PFSK-1 (cell line): Measurements from ENCODE around the gene PRDM2.

ENCODE experiments used
- FOXP2 ChIP-seq: optimal IDR thresholded peaks from 2 replicates; pipeline ENCODE3; 2011; ENCODE audit warnings: borderline replicate concordance, control low read depth, inconsistent platforms; ENCODE audit not compliant: insufficient read depth; ENCODE audit errors: extremely low read length, extremely low read depth
- POLR2AphosphoS5 ChIP-seq: IDR thresholded peaks from 2 replicates; pipeline ENCODE4 v1.6.1; 2012; ENCODE audit warnings: low read depth, mild to moderate bottlenecking, control low read depth, low read length, moderate library complexity
- SIN3A ChIP-seq: IDR thresholded peaks from 2 replicates; pipeline ENCODE4 v1.6.1; 2012; ENCODE audit warnings: mild to moderate bottlenecking, low read length, moderate library complexity, borderline replicate concordance; ENCODE audit not compliant: insufficient read depth
- TAF1 ChIP-seq: IDR thresholded peaks from 2 replicates; pipeline ENCODE4 v1.6.1; 2012; ENCODE audit warnings: low read length, control low read depth, borderline replicate concordance; ENCODE audit not compliant: insufficient read depth
- TF ChIP-seq, protein P1 (sequence below), 2 experiments: IDR thresholded peaks; 2 replicates each; pipeline versions ENCODE4 v1.6.1 to v1.8.0; 2011 to 2012; ENCODE audit warnings: low read depth in 2 of 2, low read length in 2 of 2, control low read depth in 1 of 2, inconsistent platforms in 1 of 2, mild to moderate bottlenecking in 1 of 2, moderate library complexity in 1 of 2; ENCODE audit not compliant: insufficient read depth in 1 of 2

Gene PRDM2

DNA sequence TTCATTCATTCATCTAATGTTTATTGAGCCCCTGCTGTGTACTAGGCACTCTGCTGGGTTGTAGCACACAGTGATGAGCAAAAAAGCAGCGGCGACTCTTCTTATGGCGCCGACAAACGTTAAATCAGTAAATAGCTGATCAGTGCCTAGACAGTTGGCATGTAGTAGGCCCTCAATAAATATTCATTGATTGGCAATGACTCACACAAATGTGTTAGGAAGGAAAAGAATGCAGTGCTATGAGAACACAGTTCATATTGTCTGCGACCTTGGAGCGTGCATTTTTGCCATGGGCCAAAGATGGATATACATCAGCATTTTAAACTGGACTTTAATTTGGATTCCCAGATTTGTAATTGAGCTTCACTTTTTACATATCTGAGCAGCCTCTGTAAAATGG is 52.0 kb downstream of the PRDM2 start:
- TF ChIP-seq POLR2AphosphoS5 (no peak), TAF1 (no peak)

DNA sequence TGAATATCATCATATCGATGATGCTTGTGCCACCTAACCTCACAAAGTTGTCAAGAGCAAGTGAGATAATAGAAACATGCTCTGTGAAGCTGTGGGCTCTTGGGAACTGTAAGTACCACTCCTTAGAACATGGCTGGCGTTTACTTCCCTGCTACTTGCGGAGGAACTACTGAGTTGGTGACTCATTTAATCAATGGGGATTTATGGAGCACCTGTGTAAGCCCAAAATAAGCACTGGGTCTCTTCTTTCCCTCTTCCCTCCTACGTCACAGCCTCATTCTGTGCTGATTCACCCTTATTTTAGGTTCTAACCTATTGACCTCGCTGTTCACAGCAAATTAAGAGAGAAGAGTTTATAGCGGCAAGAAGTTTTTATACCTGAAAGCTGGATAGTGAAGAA is 52.9 kb downstream of the PRDM2 start:
- TF ChIP-seq POLR2AphosphoS5, result no peak
- no peak for TF ChIP-seq FOXP2
- no peak for TF ChIP-seq TAF1
- TF ChIP-seq, protein P1, sequence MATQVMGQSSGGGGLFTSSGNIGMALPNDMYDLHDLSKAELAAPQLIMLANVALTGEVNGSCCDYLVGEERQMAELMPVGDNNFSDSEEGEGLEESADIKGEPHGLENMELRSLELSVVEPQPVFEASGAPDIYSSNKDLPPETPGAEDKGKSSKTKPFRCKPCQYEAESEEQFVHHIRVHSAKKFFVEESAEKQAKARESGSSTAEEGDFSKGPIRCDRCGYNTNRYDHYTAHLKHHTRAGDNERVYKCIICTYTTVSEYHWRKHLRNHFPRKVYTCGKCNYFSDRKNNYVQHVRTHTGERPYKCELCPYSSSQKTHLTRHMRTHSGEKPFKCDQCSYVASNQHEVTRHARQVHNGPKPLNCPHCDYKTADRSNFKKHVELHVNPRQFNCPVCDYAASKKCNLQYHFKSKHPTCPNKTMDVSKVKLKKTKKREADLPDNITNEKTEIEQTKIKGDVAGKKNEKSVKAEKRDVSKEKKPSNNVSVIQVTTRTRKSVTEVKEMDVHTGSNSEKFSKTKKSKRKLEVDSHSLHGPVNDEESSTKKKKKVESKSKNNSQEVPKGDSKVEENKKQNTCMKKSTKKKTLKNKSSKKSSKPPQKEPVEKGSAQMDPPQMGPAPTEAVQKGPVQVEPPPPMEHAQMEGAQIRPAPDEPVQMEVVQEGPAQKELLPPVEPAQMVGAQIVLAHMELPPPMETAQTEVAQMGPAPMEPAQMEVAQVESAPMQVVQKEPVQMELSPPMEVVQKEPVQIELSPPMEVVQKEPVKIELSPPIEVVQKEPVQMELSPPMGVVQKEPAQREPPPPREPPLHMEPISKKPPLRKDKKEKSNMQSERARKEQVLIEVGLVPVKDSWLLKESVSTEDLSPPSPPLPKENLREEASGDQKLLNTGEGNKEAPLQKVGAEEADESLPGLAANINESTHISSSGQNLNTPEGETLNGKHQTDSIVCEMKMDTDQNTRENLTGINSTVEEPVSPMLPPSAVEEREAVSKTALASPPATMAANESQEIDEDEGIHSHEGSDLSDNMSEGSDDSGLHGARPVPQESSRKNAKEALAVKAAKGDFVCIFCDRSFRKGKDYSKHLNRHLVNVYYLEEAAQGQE (IDR thresholded peaks at IDR 0.05; ENCODE audit: insufficient read depth in 1 of 2, low read depth in 2 of 2, low read length in 2 of 2), result no peak
- TF ChIP-seq SIN3A, result no peak

DNA sequence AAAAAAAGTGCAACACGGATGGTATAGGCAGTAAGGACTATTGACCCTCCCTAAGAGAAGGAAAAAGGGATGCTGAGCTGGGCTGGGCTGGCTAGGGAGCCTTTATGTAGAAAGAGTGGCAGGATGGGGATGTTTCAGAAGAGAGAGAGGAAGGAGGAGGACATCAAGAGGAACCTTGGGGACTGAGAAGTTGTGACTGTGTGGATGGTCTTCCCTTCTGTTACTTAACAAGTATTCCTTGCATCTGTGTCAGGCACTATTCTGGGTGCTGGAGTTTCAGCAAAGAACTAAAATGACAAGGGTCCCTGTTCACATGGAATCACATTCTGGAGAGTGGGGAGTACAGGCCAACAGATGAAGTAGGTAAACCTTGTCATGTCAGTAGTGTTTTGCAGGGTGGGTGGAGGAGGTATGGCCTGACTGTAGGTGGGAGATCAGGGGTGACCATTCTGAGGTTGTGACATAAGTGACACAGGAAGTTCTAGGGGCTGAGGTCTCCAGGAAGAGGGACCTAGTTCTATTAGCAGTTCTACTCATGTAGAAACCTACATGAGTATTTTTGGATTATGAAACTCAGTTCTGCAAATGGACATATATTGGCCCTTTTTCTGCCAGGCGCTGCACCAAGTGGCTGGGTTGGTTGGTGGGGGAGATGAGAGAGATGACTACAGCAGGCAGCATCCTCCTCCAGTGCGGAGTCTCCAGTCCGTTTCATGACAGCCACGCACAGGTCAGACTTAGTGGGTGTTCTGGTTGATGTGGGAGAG is 53.8 kb downstream of the PRDM2 start:
- TF ChIP-seq TAF1 (no peak), POLR2AphosphoS5 (no peak), FOXP2 (no peak), SIN3A (no peak)
- TF ChIP-seq, protein P1 (IDR thresholded peaks at IDR 0.05; ENCODE audit: insufficient read depth in 1 of 2, low read depth in 2 of 2, low read length in 2 of 2), result no peak

DNA sequence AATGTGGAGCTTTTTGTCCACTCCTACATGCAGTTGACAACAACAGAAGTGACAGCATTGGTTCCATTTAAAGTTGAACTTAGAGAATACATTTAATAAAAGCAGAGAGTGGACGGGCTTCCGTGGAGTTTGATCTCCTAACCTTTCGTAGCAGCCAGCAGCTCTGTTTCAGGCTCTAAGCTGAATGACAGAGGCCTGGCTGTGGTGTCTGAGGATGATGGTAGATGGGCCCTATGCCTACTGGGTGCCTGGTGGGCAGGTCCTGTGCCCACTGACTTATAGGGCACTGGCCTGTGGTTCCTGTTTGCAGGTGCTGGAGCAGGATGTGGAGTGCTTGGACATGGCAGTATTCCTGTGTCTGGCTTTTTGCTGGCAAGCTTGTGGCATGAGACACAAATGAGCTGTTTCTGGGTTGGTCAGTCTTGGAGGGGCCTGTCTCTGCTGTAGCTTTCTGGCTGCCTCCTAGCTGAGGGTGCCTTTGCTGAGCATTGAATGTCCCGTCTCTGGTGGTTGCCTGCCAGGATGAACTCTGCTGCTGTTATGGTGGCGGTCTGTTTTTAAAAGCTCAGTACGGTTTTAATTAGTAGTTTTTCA is 54.6 kb downstream of the PRDM2 start:
- TF ChIP-seq, protein P1 (IDR thresholded peaks at IDR 0.05; ENCODE audit: insufficient read depth in 1 of 2, low read depth in 2 of 2, low read length in 2 of 2), result no peak
- TF ChIP-seq FOXP2 (no peak), POLR2AphosphoS5 (no peak), SIN3A (no peak), TAF1 (no peak)

DNA sequence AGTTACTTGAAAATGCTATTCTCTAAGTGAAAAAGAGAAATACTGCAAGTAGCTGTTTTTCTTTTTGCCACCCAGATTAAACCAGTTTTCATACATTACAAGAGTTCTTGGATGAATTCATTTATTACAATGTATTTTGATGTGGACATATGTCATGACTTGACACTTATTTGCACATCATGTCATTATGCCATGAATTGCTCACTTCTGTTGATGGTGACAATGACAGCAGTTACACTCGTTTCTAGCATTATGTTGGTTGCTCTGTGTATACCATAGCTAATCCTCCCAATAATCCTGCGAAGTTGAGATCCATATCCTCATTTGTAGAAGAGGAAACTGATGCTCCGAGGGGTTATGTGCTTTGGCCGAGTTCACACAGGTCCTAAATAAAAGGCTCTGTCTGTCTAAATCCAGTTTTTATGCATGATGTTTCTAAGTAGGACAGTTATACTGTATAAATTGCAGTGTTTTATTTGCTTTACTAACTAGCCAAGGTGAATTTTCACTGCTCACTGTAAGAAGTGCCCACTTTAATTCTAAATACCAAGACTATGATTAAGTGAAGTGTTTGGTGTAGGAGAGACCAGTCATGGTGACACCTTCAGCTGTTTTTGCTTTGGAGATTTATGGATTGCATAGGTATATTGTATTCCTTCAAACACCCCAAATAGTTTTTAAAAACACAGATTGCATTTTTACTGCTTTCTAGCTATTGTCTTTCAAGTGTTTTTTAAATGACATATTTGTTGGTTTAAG is 56.7 kb downstream of the PRDM2 start:
- no peak for TF ChIP-seq FOXP2
- TF ChIP-seq, protein P1 (IDR thresholded peaks at IDR 0.05; ENCODE audit: insufficient read depth in 1 of 2, low read depth in 2 of 2, low read length in 2 of 2), result no peak
- TF ChIP-seq TAF1, result no peak
- TF ChIP-seq SIN3A, result no peak
- TF ChIP-seq POLR2AphosphoS5, result no peak
